Epithelial cell of proximal tubule (primary cell): ENCODE data around the gene CBFA2T3. TPM values are rescaled to one million over a fixed set of nuclear protein-coding genes. Genes with fewer than 3 reads are reported as not detected.

Experiments
- DNase-seq: peaks from one replicate; pipeline ENCODE4 v3.0.0-alpha.2; 2011; ENCODE audit warnings: low read depth
- H3K4me3 ChIP-seq: 2 replicates; pipeline ENCODE4 v1.5.1; 2011; ENCODE audit warnings: low read depth, mild to moderate bottlenecking, low read length
- total RNA-seq: library from RNA; depleted of rRNA; stranded (reverse); fragments of >200 nt; gene quantifications from 2 replicates; pipeline ENCODE4 v1.2.3, GENCODE V29; 2015
- TF ChIP-seq, protein P1 (sequence below): conservative IDR thresholded peaks from 2 replicates; pipeline ENCODE4 v1.5.1; 2012; ENCODE audit warnings: low read depth, mild to moderate bottlenecking, low read length

CBFA2T3 gene
- total RNA-seq, 1 donor from 2014 or later: 0.86 TPM

- no peak for DNase-seq
- no peak overlapping the region for H3K4me3 ChIP-seq
- TF ChIP-seq, protein P1, sequence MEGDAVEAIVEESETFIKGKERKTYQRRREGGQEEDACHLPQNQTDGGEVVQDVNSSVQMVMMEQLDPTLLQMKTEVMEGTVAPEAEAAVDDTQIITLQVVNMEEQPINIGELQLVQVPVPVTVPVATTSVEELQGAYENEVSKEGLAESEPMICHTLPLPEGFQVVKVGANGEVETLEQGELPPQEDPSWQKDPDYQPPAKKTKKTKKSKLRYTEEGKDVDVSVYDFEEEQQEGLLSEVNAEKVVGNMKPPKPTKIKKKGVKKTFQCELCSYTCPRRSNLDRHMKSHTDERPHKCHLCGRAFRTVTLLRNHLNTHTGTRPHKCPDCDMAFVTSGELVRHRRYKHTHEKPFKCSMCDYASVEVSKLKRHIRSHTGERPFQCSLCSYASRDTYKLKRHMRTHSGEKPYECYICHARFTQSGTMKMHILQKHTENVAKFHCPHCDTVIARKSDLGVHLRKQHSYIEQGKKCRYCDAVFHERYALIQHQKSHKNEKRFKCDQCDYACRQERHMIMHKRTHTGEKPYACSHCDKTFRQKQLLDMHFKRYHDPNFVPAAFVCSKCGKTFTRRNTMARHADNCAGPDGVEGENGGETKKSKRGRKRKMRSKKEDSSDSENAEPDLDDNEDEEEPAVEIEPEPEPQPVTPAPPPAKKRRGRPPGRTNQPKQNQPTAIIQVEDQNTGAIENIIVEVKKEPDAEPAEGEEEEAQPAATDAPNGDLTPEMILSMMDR: no peak
These were observed 515 bp downstream of the CBFA2T3 start for GRCh38 chr16:88976366-88977017.

DNA sequence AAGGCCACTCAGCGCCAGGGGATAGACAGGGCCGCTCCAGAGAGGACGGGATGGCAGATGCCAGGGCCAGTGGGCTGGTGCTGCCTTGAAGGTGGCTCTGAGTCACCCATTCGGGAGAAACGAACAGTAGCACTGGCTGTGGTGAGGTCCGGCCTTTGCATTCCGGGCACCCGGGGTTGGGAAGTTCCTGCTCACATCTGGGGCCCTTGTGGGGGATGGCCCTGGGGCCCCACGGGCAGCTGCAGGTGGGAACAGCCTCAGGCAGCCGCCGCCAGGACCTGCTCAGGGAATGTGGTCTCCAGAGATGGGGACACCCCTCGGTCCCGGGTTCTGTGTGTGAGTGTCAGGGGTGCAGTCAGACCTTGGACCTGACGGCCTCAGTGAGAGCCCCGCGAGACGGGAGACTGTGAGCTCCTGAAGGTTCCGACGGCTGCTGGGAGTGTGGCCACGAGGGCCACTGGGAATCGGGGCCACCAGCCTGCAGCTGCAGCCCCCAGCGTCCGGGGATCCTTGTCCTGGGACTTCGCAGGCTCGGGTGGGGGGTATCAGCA is 1.4 kb downstream of the CBFA2T3 start:
- TF ChIP-seq, protein P1: no peak

DNA sequence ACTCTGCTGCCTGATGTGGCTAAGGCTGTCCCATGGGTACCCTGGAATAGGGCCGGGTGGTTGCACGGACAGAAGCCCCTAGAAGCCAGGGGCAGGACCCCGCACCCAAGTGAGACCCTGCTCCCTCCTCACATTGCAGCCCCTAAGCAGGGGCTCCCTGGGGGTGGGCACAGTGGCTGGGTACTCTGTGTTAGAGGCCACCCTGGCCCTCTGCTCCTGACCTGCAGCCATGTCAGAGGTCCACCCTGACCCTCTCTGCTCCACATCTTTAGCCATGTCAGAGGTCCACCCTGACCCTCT is 2.1 kb downstream of the CBFA2T3 start:
- no peak for DNase-seq
- no peak overlapping the region for H3K4me3 ChIP-seq
- TF ChIP-seq, protein P1: no peak

More for the DNA sequence above, 1.4 kb downstream of the CBFA2T3 start:
- no peak for DNase-seq
- no peak overlapping the region for H3K4me3 ChIP-seq

- no peak overlapping the region for H3K4me3 ChIP-seq
- TF ChIP-seq, protein P1: no peak
- no peak for DNase-seq
These were observed 2.7 kb downstream of the CBFA2T3 start for GRCh38 chr16:88974080-88974915.

DNA sequence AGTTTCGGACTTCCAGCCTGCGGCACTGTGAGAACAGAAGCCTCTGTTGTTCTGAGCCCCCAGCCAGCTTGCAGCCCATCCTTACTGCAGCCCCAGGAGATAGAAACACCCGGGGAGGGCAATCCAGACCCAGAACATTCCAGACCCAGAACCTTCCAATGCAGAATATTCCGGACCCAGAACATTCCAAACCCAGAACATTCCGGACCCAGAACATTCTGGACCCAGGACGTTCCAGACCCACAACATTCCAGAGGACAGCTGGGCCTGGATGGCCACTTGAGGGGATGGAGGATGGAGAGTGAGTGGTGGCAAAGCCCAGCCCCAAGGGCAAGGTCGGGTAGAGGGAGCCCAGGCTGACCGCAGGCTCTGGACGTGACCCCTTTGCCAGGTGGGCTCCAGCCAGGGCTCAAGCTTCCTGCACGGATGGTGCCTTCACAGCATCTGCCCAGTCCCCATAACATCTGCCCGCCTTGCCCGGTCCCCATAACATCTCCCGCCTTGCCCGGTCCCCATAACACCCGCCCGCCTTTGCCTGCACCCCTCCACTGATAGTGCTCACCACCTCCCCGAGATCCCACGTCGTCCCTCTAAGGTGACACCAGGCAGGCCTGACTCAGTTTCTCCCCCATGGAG is 3.5 kb downstream of the CBFA2T3 start:
- no peak overlapping the region for H3K4me3 ChIP-seq
- TF ChIP-seq, protein P1: no peak
- DNase-seq: no peak

GRCh38 chr16:88973007-88973410 is 4.0 kb downstream of the CBFA2T3 start:
- TF ChIP-seq, protein P1: no peak
- no peak for DNase-seq
- no peak overlapping the region for H3K4me3 ChIP-seq
